ENCODE data around the gene DLGAP5. TPM values are rescaled to one million over a fixed set of nuclear protein-coding genes. Genes with fewer than 3 reads are reported as not detected.
A peak's percentile ranks its signal among the peaks of the same experiment; 100 is the strongest.

Gene DLGAP5
- total RNA-seq, 1 donor from 2014 or later: 4.4 TPM

DNA sequence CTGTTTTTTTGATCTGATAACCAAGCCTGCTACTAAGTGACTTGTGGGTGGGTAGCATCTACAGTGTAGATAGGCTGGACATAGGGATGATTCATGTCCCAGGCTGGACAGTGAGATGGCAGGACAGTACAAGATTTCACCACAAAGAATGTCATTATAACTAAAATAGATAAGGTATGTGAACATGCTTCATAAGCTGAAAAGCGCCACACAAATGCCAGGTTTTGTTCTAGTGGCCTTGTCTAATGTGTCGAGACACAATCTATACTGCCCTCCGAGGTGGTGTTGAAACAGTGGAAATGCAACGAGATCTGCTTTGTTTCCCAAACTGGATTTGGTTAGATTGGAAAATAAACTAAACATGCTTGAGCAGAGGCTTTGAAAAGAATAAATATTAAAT lies 58.0 kb downstream of the DLGAP5 start:
- DNase-seq (ENCODE audit: low read depth): no peak

DNA sequence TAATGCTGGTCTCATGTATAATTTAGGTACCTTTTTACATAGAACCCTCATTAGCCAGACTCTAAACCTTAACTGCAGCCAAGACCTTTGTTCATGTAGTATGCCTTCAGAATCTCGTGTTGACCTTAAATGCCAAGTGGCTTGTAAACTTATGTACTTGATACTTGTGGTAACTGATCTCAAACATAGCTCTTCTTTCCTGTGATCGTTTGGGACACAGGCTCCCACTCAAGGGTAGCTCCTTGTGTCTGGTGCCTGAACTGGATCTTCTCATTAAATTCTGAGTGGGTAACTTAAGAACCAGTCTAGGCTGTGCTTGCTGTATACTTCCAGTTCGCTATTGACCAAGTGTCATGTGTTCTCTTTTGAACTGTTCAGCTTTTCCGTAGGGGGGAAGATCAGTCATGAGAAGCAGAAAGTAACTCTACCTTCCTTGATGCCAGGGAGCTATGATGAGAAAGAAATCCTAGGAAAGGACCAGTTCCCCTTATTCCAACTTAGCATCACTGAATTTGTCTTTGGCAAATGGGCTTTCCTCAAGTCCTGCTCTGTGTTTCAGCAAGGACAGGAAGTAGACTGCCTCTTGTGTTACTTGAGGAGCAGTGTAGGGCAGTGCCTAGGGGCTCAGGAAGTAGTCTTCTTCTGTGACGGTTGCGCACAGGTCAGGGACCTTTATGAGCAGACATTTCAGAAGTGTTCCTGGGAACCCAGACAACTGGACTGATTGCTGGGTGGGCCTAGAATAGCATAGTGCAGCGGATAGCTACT lies 59.8 kb downstream of the DLGAP5 start:
- Histone ChIP-seq H3K27me3 (ENCODE audit: control insufficient read depth, insufficient read depth, low read length) (no peaks in the 10 kb centered on the region), H3K36me3 (ENCODE audit: control insufficient read depth, insufficient read depth, low read length) (no peaks in the 10 kb centered on the region), H3K4me3 (ENCODE audit: low read depth, low read length) (no peak overlapping the region)
- DNase-seq (ENCODE audit: low read depth): no peak
- TF ChIP-seq, protein P1, sequence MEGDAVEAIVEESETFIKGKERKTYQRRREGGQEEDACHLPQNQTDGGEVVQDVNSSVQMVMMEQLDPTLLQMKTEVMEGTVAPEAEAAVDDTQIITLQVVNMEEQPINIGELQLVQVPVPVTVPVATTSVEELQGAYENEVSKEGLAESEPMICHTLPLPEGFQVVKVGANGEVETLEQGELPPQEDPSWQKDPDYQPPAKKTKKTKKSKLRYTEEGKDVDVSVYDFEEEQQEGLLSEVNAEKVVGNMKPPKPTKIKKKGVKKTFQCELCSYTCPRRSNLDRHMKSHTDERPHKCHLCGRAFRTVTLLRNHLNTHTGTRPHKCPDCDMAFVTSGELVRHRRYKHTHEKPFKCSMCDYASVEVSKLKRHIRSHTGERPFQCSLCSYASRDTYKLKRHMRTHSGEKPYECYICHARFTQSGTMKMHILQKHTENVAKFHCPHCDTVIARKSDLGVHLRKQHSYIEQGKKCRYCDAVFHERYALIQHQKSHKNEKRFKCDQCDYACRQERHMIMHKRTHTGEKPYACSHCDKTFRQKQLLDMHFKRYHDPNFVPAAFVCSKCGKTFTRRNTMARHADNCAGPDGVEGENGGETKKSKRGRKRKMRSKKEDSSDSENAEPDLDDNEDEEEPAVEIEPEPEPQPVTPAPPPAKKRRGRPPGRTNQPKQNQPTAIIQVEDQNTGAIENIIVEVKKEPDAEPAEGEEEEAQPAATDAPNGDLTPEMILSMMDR (IDR thresholded peaks at IDR 0.05; ENCODE audit: insufficient read depth, low read length, poor library complexity, severe bottlenecking): no peak

More for the DNA sequence above, 58.0 kb downstream of the DLGAP5 start:
- H3K27me3 ChIP-seq (ENCODE audit: control insufficient read depth, insufficient read depth, low read length): no peaks in the 10 kb centered on the region
- H3K36me3 ChIP-seq (ENCODE audit: control insufficient read depth, insufficient read depth, low read length): no peaks in the 10 kb centered on the region
- TF ChIP-seq, protein P1 (IDR thresholded peaks at IDR 0.05; ENCODE audit: insufficient read depth, low read length, poor library complexity, severe bottlenecking): peak; percentile 42
- no peak overlapping the region for H3K4me3 ChIP-seq (ENCODE audit: low read depth, low read length)

DNA sequence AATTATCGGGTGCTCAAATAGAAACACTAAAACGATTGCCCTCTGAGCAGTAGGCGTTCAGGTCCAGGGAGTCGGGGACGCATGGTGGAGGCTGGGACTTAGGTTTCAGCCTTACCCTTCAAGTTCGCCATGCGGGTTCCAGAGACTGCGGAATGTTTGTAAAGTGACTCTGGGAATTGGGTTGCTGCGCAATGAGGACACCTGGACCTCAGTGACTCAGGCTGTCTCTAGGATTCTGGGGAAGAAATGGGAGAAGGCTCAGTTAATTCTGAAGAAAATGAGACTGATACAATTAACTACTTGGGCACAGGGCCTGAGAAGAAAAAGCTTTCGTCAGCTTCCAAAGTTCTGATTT lies 61.2 kb downstream of the DLGAP5 start:
- DNase-seq (ENCODE audit: low read depth): no peak

DNA sequence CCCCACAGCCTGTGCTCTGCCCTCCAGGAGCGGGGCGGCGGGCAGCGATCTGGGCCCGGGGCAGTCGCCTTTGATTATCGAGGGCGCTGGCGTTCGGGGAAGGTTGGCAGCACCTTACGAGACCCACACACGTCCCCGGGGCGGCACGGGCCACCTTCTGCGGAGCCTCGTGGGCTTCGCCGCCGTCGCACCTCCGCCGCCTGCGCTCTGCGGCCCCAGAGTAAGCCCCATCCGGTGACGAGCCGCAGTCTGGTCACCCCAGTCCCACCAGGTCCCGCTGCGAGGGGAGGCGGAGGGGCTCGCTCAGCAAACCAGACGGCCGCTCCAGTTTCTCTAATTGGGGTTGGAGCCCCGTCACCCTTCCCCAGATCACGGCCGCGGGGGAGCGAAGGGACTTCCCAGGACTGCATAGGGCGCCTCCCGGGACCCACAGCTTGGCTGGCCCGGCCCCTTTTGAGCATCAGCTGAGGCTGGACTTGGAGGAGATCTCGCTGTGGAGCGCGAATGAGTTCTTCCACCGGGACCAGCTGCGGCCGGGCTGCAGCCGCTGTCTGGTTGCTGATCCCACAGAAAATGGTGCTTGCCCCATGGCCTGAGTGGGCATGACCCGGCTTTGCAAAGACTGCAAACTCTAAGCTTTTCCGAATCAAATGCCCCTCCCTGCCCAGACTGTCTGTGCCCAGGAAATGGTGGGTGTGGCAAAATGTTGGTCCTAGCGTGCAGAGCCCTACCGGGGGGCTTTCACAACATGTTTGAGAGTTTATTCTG lies 61.8 kb downstream of the DLGAP5 start:
- Histone ChIP-seq H3K27me3 (ENCODE audit: control insufficient read depth, insufficient read depth, low read length) (no peaks in the 10 kb centered on the region), H3K4me3 (ENCODE audit: low read depth, low read length) (peak overlapping the region; percentile 68), H3K36me3 (ENCODE audit: control insufficient read depth, insufficient read depth, low read length) (no peaks in the 10 kb centered on the region)
- no peak for DNase-seq (ENCODE audit: low read depth)
- TF ChIP-seq, protein P1 (IDR thresholded peaks at IDR 0.05; ENCODE audit: insufficient read depth, low read length, poor library complexity, severe bottlenecking): no peak

More for the DNA sequence above, 61.2 kb downstream of the DLGAP5 start:
- H3K36me3 ChIP-seq (ENCODE audit: control insufficient read depth, insufficient read depth, low read length): no peaks in the 10 kb centered on the region
- H3K27me3 ChIP-seq (ENCODE audit: control insufficient read depth, insufficient read depth, low read length): no peaks in the 10 kb centered on the region
- TF ChIP-seq, protein P1 (IDR thresholded peaks at IDR 0.05; ENCODE audit: insufficient read depth, low read length, poor library complexity, severe bottlenecking): no peak
- peak overlapping the region; percentile 68 for H3K4me3 ChIP-seq (ENCODE audit: low read depth, low read length)

DNA sequence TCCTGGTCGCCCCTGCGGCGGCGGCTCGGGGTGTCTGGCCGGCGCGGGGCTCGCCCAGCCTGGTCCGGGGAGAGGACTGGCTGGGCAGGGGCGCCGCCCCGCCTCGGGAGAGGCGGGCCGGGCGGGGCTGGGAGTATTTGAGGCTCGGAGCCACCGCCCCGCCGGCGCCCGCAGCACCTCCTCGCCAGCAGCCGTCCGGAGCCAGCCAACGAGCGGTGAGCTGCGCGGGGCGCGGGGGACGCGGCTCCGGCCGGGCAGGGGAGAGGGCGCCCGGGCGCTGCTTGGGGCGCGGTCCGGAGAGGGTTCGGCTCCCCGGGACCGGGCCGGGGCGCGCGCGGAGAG lies 62.3 kb downstream of the DLGAP5 start, which contains the start of gene LGALS3:
Gene LGALS3, plus strand, starts transcription at position 167 of the 342 bp plus-strand sequence. CDS start 8,122 bp downstream, outside the sequence.
- no peaks in the 10 kb centered on the region for H3K36me3 ChIP-seq (ENCODE audit: control insufficient read depth, insufficient read depth, low read length)
- no peaks in the 10 kb centered on the region for H3K27me3 ChIP-seq (ENCODE audit: control insufficient read depth, insufficient read depth, low read length)
- peak within 1 kb of the TSS; percentile 68 for H3K4me3 ChIP-seq (ENCODE audit: low read depth, low read length)
- TF ChIP-seq, protein P1 (IDR thresholded peaks at IDR 0.05; ENCODE audit: insufficient read depth, low read length, poor library complexity, severe bottlenecking): no peak
- DNase-seq (ENCODE audit: low read depth): no peak
